SK-N-SH (cell line): ENCODE results near the gene WFIKKN1. TPM values are rescaled to one million over a fixed set of nuclear protein-coding genes. Genes with fewer than 3 reads are reported as not detected.

Experiments
- CTCF ChIA-PET: fragments of 300-600, 350-600 bp; formaldehyde crosslinking; extraction: SDS; loops from one replicate; lab custom pipeline; 2021; lab: Yijun Ruan, JAX
- POLR2A ChIA-PET: fragments of 350-600 bp; sonication (Branson Sonifier 250); formaldehyde crosslinking; extraction: SDS; loops from one replicate; lab custom pipeline; 2020; ENCODE audit warnings: antibody characterized with exemption, inconsistent platforms; lab: Yijun Ruan, JAX
- DNase-seq: peaks from one replicate; pipeline ENCODE4 v3.0.0; 2012
- H2AFZ ChIP-seq: fragments of 200-600 bp; sonication (generic); 2 replicates; pipeline ENCODE4 v1.8.1; 2016; ENCODE audit warnings: antibody characterized with exemption, mild to moderate bottlenecking, low read depth
- H3F3A ChIP-seq: fragments of 200-600 bp; sonication (generic); replicated peaks from 2 replicates; pipeline ENCODE3; 2016; ENCODE audit warnings: antibody characterized with exemption, mild to moderate bottlenecking; ENCODE audit not compliant: insufficient read depth
- H3K27ac ChIP-seq, 2 experiments: fragments of 200-500 bp in 1 of 2; fragments of 200-600 bp in 1 of 2; sonication (Bioruptor generic) in 1 of 2; sonication (generic), shearing (Covaris generic) in 1 of 2; 2 replicates each; pipeline versions ENCODE4 v1.5.1 to v1.6.1; 2014 to 2016; ENCODE audit warnings: low read depth in 2 of 2, inconsistent platforms in 1 of 2, low read length in 1 of 2, mild to moderate bottlenecking in 1 of 2, mixed read lengths in 1 of 2
- H3K27me3 ChIP-seq: fragments of 200-600 bp; sonication (generic), shearing (Covaris generic); 2 replicates; pipeline ENCODE4 v1.6.1; 2016; ENCODE audit warnings: mixed run types; ENCODE audit not compliant: insufficient read depth
- H3K36me3 ChIP-seq, 2 experiments: fragments of 200-500 bp in 1 of 2; fragments of 200-600 bp in 1 of 2; sonication (Bioruptor generic) in 1 of 2; sonication (generic) in 1 of 2; replicated peaks in 1 of 2; 2 replicates each; pipeline versions ENCODE3 to v1.5.1; 2014 to 2016; ENCODE audit warnings: low read length in 1 of 2, mild to moderate bottlenecking in 1 of 2; ENCODE audit not compliant: insufficient read depth in 2 of 2, control insufficient read depth in 1 of 2
- H3K4me1 ChIP-seq, 2 experiments: fragments of 200-500 bp in 1 of 2; fragments of 200-600 bp in 1 of 2; sonication (Bioruptor generic) in 1 of 2; sonication (generic), shearing (Covaris generic) in 1 of 2; 2 replicates each; pipeline versions ENCODE4 v1.5.1 to v1.6.1; 2014 to 2016; ENCODE audit warnings: low read depth in 1 of 2, low read length in 1 of 2, mixed run types in 1 of 2; ENCODE audit not compliant: insufficient read depth in 2 of 2, control insufficient read depth in 1 of 2
- H3K4me2 ChIP-seq: fragments of 200-600 bp; sonication (generic), shearing (Covaris generic); 2 replicates; pipeline ENCODE4 v1.6.1; 2017; ENCODE audit warnings: mixed run types
- H3K4me3 ChIP-seq, 2 experiments: fragments of 200-500 bp in 1 of 2; fragments of 200-600 bp in 1 of 2; sonication (Bioruptor generic) in 1 of 2; sonication (generic), shearing (Covaris generic) in 1 of 2; 2 replicates each; pipeline versions ENCODE4 v1.5.1 to v1.8.1; 2014 to 2016; ENCODE audit warnings: low read depth in 2 of 2, inconsistent platforms in 1 of 2, low read length in 1 of 2, mild to moderate bottlenecking in 1 of 2, mixed read lengths in 1 of 2, moderate library complexity in 1 of 2
- H3K79me2 ChIP-seq: fragments of 200-600 bp; sonication (generic); 2 replicates; pipeline ENCODE4 v1.8.1; 2017; ENCODE audit warnings: mild to moderate bottlenecking; ENCODE audit not compliant: insufficient read depth
- H3K9ac ChIP-seq: fragments of 200-600 bp; sonication (generic); 2 replicates; pipeline ENCODE4 v1.6.1; 2017; ENCODE audit warnings: mixed run types
- H3K9me2 ChIP-seq: fragments of 200-600 bp; sonication (generic); 2 replicates; pipeline ENCODE4 v1.6.1; 2017; ENCODE audit warnings: mixed run types
- H3K9me3 ChIP-seq: fragments of 200-600 bp; sonication (generic); 2 replicates; pipeline ENCODE4 v1.6.1; 2017; ENCODE audit warnings: mixed run types, mild to moderate bottlenecking, moderate library complexity
- H4K20me1 ChIP-seq: fragments of 200-600 bp; sonication (generic); 2 replicates; pipeline ENCODE4 v1.6.1; 2017; ENCODE audit warnings: mild to moderate bottlenecking, mixed run types; ENCODE audit not compliant: insufficient read depth
- ELF1 ChIP-seq: IDR thresholded peaks from 2 replicates; pipeline ENCODE4 v1.4.0; 2012
- EP300 ChIP-seq, 2 experiments: IDR thresholded peaks; 2 replicates each; pipeline versions ENCODE4 v1.4.0 to v1.6.1; 2012; ENCODE audit warnings: borderline replicate concordance in 1 of 2, low read depth in 1 of 2, low read length in 1 of 2
- EZH2phosphoT487 ChIP-seq: fragments of 200-600 bp; sonication (generic); IDR thresholded peaks from 2 replicates; pipeline ENCODE4 v1.6.1; 2017; ENCODE audit warnings: low read depth, mixed run types, mild to moderate bottlenecking, antibody characterized with exemption, moderate library complexity, borderline replicate concordance
- FOSL2 ChIP-seq: IDR thresholded peaks from 2 replicates; pipeline ENCODE4 v1.4.0; 2012; ENCODE audit warnings: low read depth, mild to moderate bottlenecking, moderate library complexity, borderline replicate concordance
- FOXJ3 ChIP-seq: sonication (generic); formaldehyde crosslinking; IDR thresholded peaks from 2 replicates; pipeline ENCODE4 v1.5.1; 2020; ENCODE audit warnings: mild to moderate bottlenecking, missing genetic modification reagents
- MEF2A ChIP-seq: IDR thresholded peaks from 2 replicates; pipeline ENCODE4 v1.4.0; 2012; ENCODE audit warnings: low read depth, borderline replicate concordance
- POLR2AphosphoS5 ChIP-seq: IDR thresholded peaks from 2 replicates; pipeline ENCODE4 v1.6.1; 2012; ENCODE audit warnings: low read depth, low read length
- RAD21 ChIP-seq: IDR thresholded peaks from 2 replicates; pipeline ENCODE4 v1.6.1; 2012; ENCODE audit warnings: mild to moderate bottlenecking, low read length
- RCOR1 ChIP-seq: fragments of 150-350 bp; IDR thresholded peaks from 2 replicates; pipeline ENCODE4 v1.6.1; 2017; ENCODE audit warnings: antibody characterized with exemption, low read length
- RFX5 ChIP-seq: IDR thresholded peaks from 2 replicates; pipeline ENCODE4 v1.6.1; 2012; ENCODE audit warnings: mild to moderate bottlenecking, improper control_type of control experiment, low read length
- SIN3A ChIP-seq: IDR thresholded peaks from 2 replicates; pipeline ENCODE4 v1.6.1; 2012; ENCODE audit warnings: low read depth, mild to moderate bottlenecking, low read length, moderate library complexity, borderline replicate concordance
- SMC3 ChIP-seq: IDR thresholded peaks from 2 replicates; pipeline ENCODE4 v1.6.1; 2012; ENCODE audit warnings: low read depth, low read length, improper control_type of control experiment
- TCF12 ChIP-seq: IDR thresholded peaks from 2 replicates; pipeline ENCODE4 v1.4.0; 2012
- TEAD4 ChIP-seq: IDR thresholded peaks from 2 replicates; pipeline ENCODE4 v1.4.0; 2012; ENCODE audit warnings: mild to moderate bottlenecking, borderline replicate concordance; ENCODE audit not compliant: insufficient read depth
- WGBS: methylation state at CpG from one replicate; pipeline ENCODE4 v1.1.6; 2017; ENCODE audit warnings: low lambda C conversion rate; 5-methylcytosine and 5-hydroxymethylcytosine counted together
- polyA plus RNA-seq, 3 experiments: library from polyadenylated mRNA; depleted of rRNA; stranded (reverse); fragments of >200 nt; gene quantifications; 2 replicates each; pipeline ENCODE4 v1.2.3, GENCODE V29; 2012
- TF ChIP-seq, protein P1 (sequence below): fragments of 200-600 bp; sonication (generic); IDR thresholded peaks from 2 replicates; pipeline ENCODE4 v1.6.1; 2017; ENCODE audit warnings: antibody characterized with exemption, mild to moderate bottlenecking, moderate library complexity
- TF ChIP-seq, protein P2 (sequence below): fragments of 150-350 bp; IDR thresholded peaks from 2 replicates; pipeline ENCODE4 v1.6.1; 2017; ENCODE audit warnings: antibody characterized with exemption, low read length, low read depth, borderline replicate concordance
- TF ChIP-seq, protein P3 (sequence below): IDR thresholded peaks from 2 replicates; pipeline ENCODE4 v1.6.1; 2012; ENCODE audit warnings: mild to moderate bottlenecking, low read depth, low read length, moderate library complexity

WFIKKN1 gene
- polyA plus RNA-seq, 1 of the 3 experiments (the other 2 are of a cell fraction) = 0.16 TPM

DNA sequence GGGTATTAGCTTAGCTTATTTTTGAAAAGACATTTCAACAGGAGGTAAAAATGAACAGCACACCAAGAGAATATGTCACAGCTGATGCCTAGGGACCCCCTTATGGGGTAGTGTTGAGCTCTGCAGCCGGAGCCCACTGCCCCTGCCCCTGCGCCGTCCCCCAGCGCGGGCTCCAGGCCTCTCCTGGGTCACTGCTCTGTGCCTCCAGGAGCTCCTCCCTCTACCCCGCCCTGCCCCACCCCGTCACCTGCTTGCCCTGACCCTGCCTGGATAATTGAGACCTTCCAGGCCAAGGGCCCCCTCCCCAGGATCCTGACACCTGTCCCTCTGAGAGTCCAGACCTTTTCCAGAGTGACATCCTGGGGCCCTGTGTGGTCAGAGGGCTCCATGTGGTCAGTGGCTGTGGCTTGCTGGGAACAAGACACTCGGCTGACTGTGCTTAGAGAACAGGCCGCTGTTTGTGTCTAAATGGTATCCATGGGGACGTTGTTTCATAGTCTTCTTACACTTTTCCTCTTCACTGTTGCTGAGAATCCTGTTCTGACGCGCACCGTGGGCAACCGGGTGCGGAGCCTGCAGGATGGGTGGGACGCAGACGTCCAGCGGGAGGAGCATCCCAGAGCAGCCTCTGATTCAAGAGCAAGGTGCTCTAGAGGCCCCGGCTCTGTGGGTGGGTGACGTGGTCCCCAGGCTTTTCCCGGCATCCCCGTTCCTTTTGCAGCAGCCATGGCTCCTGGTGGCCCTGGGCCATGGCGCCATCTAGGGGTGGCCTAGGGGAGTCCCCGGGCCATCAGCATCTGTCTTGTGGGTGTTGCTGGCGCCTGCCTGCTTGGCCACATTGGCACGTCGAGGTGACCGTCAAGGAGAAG lies 20.0 kb upstream of the WFIKKN1 start:
- Histone ChIP-seq H3K4me3 (no peak overlapping the region), H3K9ac (no peak overlapping the region)
- peak; percentile 58 for TF ChIP-seq RAD21
- TF ChIP-seq EZH2phosphoT487 = no peak
- TF ChIP-seq RCOR1 = no peak
- no peak for TF ChIP-seq TCF12
- TF ChIP-seq, protein P1, sequence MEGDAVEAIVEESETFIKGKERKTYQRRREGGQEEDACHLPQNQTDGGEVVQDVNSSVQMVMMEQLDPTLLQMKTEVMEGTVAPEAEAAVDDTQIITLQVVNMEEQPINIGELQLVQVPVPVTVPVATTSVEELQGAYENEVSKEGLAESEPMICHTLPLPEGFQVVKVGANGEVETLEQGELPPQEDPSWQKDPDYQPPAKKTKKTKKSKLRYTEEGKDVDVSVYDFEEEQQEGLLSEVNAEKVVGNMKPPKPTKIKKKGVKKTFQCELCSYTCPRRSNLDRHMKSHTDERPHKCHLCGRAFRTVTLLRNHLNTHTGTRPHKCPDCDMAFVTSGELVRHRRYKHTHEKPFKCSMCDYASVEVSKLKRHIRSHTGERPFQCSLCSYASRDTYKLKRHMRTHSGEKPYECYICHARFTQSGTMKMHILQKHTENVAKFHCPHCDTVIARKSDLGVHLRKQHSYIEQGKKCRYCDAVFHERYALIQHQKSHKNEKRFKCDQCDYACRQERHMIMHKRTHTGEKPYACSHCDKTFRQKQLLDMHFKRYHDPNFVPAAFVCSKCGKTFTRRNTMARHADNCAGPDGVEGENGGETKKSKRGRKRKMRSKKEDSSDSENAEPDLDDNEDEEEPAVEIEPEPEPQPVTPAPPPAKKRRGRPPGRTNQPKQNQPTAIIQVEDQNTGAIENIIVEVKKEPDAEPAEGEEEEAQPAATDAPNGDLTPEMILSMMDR = peak; percentile 58
- TF ChIP-seq SMC3 = peak; percentile 28
- no peak for TF ChIP-seq TEAD4
- no peak for TF ChIP-seq SIN3A
- TF ChIP-seq, protein P2, sequence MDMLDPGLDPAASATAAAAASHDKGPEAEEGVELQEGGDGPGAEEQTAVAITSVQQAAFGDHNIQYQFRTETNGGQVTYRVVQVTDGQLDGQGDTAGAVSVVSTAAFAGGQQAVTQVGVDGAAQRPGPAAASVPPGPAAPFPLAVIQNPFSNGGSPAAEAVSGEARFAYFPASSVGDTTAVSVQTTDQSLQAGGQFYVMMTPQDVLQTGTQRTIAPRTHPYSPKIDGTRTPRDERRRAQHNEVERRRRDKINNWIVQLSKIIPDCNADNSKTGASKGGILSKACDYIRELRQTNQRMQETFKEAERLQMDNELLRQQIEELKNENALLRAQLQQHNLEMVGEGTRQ = no peak
- TF ChIP-seq RFX5 = no peak
- TF ChIP-seq FOXJ3 = no peak
- no peak for TF ChIP-seq FOSL2
- TF ChIP-seq, all 33 proteins: peak for 3
- peak; percentile 78 for DNase-seq
- POLR2A ChIA-PET = no interaction called here
- peaks cover 8% of the 10 kb centered on the region for H3K79me2 ChIP-seq
- H2AFZ ChIP-seq = no peak overlapping the region
- H3K9me3 ChIP-seq = no peaks in the 10 kb centered on the region
- CTCF ChIA-PET = interaction anchor here (1.0 to 2.7 kb wide), 4 partner anchors 8 to 32 kb away, joined by 3 to 11 read pairs (median 6); no protein-coding TSS in a partner anchor
- H3K27me3 ChIP-seq = no peaks in the 10 kb centered on the region
- no peaks in the 10 kb centered on the region for H3K36me3 ChIP-seq
- H3K4me2 ChIP-seq = no peak overlapping the region
- WGBS = 74% methylated on average over 9 of the region's 28 CpGs
- H3K9me2 ChIP-seq = no peaks in the 10 kb centered on the region
- no peaks in the 10 kb centered on the region; a peak in 1 of 4 replicates for H3K4me1 ChIP-seq
- no peaks in the 10 kb centered on the region for H3F3A ChIP-seq
- peaks cover 6% of the 10 kb centered on the region; the same call in 1 of the 2 replicates for H4K20me1 ChIP-seq
- no peak overlapping the region for H3K27ac ChIP-seq

DNA sequence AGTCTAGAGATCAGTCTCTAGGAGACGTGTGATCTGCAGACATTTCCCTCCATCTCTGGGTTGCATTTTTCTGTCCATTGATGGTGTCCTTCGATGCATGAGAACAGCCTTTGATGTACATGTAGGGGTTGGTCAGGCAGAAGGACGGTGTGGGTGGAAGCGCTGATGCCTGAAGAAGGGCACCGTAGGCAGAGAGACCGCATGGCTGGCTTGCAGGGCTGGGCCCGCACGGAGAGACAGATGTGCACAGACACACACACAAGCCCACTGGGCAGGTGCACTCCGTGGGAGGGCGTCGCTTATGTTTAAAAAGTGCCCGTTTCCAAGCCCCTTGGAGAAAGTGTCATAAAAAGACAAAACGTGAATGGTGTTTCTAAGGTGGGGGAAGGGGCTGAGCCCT lies 15.7 kb upstream of the WFIKKN1 start:
- Histone ChIP-seq H3K27me3 (no peaks in the 10 kb centered on the region), H3K4me1 (no peaks in the 10 kb centered on the region; a peak in 1 of 4 replicates), H3F3A (no peaks in the 10 kb centered on the region), H3K4me2 (no peak overlapping the region), H3K27ac (no peak overlapping the region), H3K36me3 (no peaks in the 10 kb centered on the region), H3K79me2 (peaks cover 5% of the 10 kb centered on the region; the same call in 1 of the 2 replicates), H3K4me3 (no peak overlapping the region), H3K9ac (no peak overlapping the region), H3K9me2 (no peaks in the 10 kb centered on the region), H3K9me3 (no peaks in the 10 kb centered on the region), H2AFZ (no peak overlapping the region), H4K20me1 (peaks cover 14% of the 10 kb centered on the region; the same call in 1 of the 2 replicates)
- CTCF ChIA-PET = no interaction called here
- WGBS = 98% methylated on average over 13 of the region's 13 CpGs
- no peak for DNase-seq
- no peak for TF ChIP-seq FOXJ3
- TF ChIP-seq, protein P2 = no peak
- no peak for TF ChIP-seq TCF12
- no peak for TF ChIP-seq POLR2AphosphoS5
- TF ChIP-seq RFX5 = no peak
- TF ChIP-seq ELF1 = no peak
- no peak for TF ChIP-seq RAD21
- TF ChIP-seq SMC3 = no peak
- TF ChIP-seq EP300 (IDR thresholded peaks at IDR 0.05; ENCODE audit: borderline replicate concordance in 1 of 2, low read depth in 1 of 2, low read length in 1 of 2) = no peak
- TF ChIP-seq RCOR1 = no peak
- TF ChIP-seq FOSL2 = no peak
- no peak for TF ChIP-seq MEF2A
- TF ChIP-seq, protein P3, sequence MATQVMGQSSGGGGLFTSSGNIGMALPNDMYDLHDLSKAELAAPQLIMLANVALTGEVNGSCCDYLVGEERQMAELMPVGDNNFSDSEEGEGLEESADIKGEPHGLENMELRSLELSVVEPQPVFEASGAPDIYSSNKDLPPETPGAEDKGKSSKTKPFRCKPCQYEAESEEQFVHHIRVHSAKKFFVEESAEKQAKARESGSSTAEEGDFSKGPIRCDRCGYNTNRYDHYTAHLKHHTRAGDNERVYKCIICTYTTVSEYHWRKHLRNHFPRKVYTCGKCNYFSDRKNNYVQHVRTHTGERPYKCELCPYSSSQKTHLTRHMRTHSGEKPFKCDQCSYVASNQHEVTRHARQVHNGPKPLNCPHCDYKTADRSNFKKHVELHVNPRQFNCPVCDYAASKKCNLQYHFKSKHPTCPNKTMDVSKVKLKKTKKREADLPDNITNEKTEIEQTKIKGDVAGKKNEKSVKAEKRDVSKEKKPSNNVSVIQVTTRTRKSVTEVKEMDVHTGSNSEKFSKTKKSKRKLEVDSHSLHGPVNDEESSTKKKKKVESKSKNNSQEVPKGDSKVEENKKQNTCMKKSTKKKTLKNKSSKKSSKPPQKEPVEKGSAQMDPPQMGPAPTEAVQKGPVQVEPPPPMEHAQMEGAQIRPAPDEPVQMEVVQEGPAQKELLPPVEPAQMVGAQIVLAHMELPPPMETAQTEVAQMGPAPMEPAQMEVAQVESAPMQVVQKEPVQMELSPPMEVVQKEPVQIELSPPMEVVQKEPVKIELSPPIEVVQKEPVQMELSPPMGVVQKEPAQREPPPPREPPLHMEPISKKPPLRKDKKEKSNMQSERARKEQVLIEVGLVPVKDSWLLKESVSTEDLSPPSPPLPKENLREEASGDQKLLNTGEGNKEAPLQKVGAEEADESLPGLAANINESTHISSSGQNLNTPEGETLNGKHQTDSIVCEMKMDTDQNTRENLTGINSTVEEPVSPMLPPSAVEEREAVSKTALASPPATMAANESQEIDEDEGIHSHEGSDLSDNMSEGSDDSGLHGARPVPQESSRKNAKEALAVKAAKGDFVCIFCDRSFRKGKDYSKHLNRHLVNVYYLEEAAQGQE = no peak
- POLR2A ChIA-PET = no interaction called here
